Erythroblast (primary cell): ENCODE measurements around the gene KCNIP4.

Source experiments
- DNase-seq, 2 experiments: peaks; one replicate each; lab custom pipeline; 2025; lab: John Stamatoyannopoulos, UW
- GATA1 ChIP-seq: IDR thresholded peaks from 2 replicates; pipeline ENCODE4 v1.6.1; 2011; ENCODE audit warnings: low read depth, mild to moderate bottlenecking, control low read depth, low read length, moderate library complexity
- POLR2A ChIP-seq: IDR thresholded peaks from 2 replicates; pipeline ENCODE4 v1.6.1; 2011; ENCODE audit warnings: mild to moderate bottlenecking, low read length

Gene KCNIP4

DNA sequence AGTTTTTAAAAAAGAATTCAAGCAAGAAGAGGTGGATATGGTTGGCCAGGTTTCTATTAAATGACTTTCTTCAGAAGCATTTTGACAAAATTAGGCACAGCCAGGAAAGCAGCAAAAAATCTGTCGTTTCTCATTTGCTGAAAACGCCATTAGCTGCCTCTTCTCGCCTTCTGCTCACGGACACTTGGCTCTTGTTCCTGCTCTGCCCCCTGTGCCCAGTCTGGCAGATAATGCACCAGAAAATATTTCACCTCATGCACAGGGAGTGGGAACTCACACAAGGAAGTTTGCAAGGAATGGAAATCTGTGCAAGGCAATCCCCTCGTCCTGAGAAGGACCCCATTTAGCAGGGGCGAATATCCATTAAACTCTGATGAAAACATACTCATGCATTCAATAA lies 988.3 kb downstream of the KCNIP4 start:
- TF ChIP-seq POLR2A: no peak
- TF ChIP-seq GATA1: no peak
- DNase-seq: no peak

DNA sequence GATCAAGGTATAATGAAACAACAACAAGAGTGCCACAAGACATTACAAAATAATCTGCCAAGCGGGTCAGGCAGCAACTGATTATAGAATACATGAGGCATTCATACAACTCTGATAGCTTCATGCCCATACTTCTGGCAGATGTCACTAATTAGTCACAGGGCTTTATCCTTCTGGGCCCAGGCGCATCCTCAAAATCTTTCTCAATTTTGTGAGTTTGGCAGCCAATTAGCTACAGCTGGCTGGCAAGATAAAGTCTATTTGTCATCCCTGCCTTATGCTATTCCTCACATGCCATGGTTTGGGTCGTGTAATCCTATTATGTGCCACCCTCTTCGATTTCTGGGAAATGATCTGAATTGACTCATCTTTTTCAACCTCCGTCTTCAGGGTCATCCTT lies 994.0 kb downstream of the KCNIP4 start:
- no peak for DNase-seq
- TF ChIP-seq GATA1: no peak
- no peak for TF ChIP-seq POLR2A

DNA sequence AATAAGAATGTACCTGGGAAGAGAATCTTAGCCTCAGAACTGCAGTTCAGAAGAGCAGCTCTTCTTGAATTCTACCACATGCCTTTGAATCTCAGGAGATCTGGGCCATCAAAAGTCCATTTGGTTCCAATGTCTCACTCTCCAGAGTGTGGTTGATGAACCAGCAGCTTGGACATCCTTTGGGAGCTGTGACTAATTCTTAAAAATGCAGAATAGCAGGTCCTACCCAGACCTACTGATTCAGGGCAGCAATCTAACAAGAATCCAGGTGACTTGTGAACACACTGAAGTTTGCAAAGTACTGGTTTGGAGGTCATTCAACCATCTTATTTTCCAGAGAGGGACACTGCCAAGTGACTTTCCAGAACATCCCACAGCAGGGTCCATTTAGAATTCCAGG lies 1003.6 kb downstream of the KCNIP4 start:
- TF ChIP-seq POLR2A (no peak), GATA1 (no peak)

DNA sequence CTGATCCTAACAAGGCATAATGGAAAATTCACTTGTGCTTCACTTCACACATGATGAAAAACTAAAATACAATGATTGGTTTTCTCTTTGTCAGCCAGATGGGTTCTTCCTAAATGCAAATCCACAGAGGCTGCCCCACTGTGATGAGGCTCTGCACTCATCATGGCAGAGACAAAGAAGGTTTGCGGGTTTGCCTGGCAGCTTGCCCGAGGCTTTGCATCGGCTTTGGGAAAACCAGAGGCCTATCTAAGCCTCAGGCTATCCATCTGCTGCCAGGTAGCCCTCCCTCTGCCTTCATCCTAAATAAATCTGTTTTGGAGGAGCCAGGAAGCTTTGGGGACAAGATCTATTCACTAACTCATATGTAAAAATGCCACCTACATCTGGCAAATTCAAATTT lies 1004.1 kb downstream of the KCNIP4 start:
- no peak for TF ChIP-seq POLR2A
- no peak for TF ChIP-seq GATA1
- DNase-seq: no peak

More for the DNA sequence above, 1003.6 kb downstream of the KCNIP4 start:
- no peak for DNase-seq

DNA sequence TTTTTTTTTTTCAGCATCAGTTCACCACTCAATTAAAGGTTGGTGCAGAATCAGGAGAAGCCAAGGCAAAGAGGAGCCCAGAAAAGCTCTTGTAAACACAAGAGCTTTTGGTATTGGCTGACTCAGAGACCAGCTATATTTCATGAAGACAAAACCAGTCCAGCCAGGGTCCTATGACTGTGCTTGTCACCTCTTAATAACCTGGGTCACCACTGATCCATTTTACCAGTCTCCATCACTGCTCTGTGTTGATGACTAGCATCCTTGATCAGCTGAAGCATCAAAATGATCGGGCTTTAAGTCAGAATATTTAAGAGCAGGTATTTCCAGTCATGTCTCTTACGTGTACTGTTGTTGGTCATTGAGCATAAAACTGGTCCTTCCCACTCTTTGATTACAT lies 1010.4 kb downstream of the KCNIP4 start:
- TF ChIP-seq GATA1 (no peak), POLR2A (no peak)
- no peak for DNase-seq

DNA sequence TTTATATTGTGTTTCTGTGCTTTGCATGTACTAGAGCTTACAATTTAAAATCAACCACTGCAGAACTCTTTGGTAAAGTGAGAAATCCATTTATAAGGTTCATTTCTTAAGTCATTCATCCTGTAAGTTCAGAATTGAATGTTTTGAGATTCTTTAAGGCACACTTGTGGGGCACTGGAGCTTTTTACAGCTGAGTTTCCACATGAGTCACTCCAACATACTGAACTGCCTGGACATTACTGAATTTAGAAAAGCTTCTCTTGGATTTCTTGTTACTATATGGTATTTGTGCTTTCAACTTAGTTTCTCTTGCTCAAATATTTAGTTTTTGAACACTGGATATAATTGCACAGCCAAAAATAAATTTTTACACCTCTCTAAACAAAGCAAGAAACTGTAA lies 1022.0 kb downstream of the KCNIP4 start:
- no peak for DNase-seq
- no peak for TF ChIP-seq GATA1
- no peak for TF ChIP-seq POLR2A

DNA sequence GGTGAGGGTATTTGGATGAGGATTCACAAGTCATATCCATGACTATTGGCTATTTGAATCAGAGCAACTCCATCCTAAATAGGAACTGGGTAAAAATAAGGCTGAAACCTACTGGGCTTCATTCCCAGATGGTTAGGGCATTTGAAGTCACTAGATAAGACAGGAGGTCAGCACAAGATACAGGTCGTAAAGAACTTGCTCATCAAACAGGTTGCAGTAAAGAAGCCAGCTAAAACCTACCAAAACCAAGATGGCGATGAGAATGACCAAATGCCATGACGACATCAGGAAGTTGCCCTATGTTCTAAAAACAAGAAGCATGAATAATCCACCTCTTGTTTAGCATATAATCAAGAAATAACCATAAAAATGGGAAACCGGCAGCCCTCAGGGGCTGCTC lies 1023.4 kb downstream of the KCNIP4 start:
- DNase-seq: no peak
- TF ChIP-seq POLR2A (no peak), GATA1 (no peak)

DNA sequence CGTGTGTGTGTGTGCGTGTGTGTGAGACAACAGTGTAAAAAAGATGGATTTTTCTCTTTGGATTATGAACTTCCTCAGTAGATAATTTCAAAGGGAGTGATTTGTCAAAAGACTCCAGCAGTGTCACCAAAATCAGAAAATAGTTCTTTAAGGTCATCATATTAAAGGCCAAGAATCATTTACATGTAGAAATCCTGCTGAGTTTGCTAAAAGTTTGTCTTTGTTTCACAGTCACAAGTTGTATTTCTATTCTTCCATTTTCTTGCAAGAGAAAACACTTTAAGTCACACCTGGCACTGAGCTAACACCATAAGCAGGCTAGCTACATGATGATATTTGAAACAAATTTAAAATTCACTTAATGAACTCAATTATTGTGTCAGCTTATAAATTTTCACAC lies 1025.6 kb downstream of the KCNIP4 start:
- DNase-seq: no peak
- TF ChIP-seq GATA1 (no peak), POLR2A (no peak)

DNA sequence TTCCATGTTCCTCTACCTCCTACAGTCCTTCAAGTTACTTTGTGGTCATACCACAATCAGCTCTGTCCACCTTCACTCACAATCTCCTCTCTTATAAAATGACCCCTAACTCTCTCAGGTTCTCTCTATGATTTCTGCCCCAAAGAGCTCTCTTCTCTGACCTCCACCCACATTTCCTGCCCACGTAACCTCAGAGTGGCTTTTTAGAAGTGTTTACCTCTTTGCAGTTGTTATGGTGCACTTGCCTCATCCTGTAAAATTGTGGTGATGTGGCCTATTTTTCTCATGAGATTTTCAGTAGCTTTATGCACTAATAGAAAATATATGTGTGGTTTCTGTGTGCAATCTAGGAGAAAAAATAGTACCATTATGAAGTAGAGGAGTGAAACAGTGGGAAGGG lies 1032.5 kb downstream of the KCNIP4 start:
- DNase-seq: no peak
- TF ChIP-seq GATA1: no peak
- TF ChIP-seq POLR2A: no peak

DNA sequence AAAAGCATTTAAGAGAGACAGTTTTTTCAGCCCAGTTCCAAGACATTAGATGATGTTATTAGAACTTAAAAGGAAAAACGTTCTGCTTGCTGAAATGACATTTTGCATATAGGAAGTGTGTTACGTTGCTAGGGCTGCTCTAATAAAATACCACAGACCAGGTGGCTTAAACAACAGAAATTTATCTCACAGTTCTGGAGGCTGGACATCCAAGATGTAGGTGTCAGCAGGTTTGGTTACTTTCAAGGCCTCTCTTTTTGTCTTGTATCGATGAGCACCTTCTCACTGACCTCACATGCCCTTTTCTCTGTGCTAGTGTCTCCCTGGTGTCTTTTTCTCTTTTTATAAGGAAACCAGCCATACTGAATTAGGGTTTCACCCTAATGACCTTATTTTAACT lies 1043.6 kb downstream of the KCNIP4 start:
- DNase-seq: no peak
- TF ChIP-seq POLR2A: no peak
- no peak for TF ChIP-seq GATA1

DNA sequence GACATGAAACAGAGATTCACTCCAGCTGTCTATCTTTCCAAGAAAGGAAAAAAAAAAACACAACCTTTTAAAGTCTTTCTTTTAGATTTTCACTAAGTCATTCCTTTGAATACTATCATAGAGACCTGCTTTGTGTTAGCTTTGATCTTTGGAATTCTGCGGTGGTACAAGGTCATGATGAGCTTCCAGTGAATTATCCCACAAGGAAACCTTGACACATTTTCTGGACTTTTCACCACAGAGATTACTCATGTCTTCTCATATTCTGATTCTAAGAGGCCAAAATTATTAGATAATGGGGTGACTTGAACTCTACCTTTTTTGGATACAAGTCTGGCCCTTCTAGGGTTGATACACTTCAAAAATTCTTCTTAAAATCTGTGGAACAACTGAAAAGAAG lies 1046.7 kb downstream of the KCNIP4 start:
- no peak for DNase-seq
- TF ChIP-seq GATA1: no peak
- no peak for TF ChIP-seq POLR2A

DNA sequence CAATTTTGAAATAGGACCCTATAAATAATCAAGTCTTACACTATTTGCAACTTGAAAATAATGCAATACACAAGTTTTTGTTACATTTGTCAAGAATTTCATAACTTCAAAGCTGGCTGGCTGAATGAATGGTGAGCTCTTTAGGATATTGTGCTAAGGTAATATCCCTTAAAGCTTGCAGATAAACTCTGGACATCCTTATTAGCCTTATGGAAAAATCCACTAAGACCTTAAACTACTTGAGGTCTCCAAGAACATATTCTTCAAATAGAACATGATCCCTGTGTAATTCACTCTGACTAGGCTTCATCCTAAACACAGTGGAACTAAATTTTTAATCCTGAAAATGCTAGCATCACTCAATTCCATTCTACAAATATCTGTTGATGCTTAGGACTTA lies 1049.0 kb downstream of the KCNIP4 start:
- no peak for TF ChIP-seq GATA1
- no peak for TF ChIP-seq POLR2A
- DNase-seq: no peak

DNA sequence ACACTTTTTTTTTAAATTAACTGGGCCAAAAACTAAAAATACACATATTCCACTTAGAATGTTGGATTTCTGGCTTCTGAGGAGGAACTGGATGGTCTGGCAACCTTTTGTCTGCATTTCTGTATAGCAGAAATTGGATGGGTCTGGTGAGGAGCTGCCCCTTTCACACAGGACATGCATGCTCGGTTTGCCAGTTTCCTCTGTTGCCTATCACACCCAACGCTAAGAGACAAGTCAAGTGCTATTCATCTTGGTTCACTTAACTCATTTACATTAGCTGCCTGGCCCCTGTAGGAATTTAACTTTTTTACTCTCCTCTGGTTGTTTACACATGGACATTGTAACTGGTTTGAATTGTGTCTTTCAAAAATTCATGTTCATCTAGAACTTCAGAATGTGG lies 1052.6 kb downstream of the KCNIP4 start:
- no peak for DNase-seq
- TF ChIP-seq GATA1 (no peak), POLR2A (no peak)

DNA sequence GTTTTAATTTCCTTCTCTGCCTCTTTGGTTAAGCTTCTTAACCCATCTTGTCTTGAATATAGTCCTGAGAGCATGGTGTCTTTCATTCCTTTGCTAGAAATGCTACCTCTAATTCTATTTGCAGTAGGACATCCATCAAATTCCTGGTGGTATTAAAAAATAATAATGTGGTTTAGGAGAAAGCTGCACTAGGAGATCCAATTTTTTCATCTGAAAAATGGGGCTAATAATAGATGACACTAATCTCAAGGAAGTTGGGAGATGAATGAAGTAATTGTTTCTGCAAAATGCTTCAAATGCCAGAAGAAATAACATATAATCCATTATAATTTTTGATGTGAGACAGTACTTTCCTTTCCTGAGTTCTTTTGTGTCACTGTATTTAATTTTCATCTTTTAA lies 1053.4 kb downstream of the KCNIP4 start:
- no peak for TF ChIP-seq GATA1
- no peak for TF ChIP-seq POLR2A

DNA sequence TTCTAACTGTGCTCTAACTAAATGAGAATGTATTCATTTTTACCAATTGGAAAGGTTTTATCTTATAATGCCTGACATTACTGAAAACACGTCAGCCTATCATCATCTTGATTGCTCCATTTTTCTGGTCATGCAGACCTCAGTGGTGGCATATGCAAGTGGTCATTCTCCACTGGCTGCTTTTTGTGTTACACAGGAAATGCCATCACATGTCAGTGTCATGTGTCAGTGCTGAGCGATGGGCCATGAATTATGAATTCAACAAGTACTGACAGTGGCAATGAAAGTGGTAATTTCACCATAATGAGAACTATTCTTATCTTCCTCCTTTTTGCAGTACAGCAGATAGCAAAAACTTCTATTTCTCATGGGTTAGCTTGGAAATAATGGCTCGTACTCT lies 1057.8 kb downstream of the KCNIP4 start:
- no peak for TF ChIP-seq GATA1
- TF ChIP-seq POLR2A: no peak
- no peak for DNase-seq

More for the DNA sequence above, 1053.4 kb downstream of the KCNIP4 start:
- DNase-seq: no peak
